H1 (cell line): ENCODE data around the gene SP1. TPM values are rescaled to one million over a fixed set of nuclear protein-coding genes. Genes with fewer than 3 reads are reported as not detected.
A peak's percentile ranks its signal among the peaks of the same experiment; 100 is the strongest.

Source experiments
- ASH2L ChIP-seq: fragments of 200-600, 300-600 bp; sonication (generic); IDR thresholded peaks from one replicate; pipeline ENCODE4 v1.7.1; 2017; ENCODE audit warnings: low read length
- BACH1 ChIP-seq: IDR thresholded peaks from 2 replicates; pipeline ENCODE4 v1.6.1; 2012; ENCODE audit warnings: low read length, improper control_type of control experiment
- CBX5 ChIP-seq: fragments of 300-800, 300-1000 bp; sonication (generic); IDR thresholded peaks from 2 replicates; pipeline ENCODE4 v1.7.1; 2016; ENCODE audit warnings: antibody characterized with exemption, low read length, low read depth
- CEBPB ChIP-seq: IDR thresholded peaks from 2 replicates; pipeline ENCODE4 v1.6.1; 2012; ENCODE audit warnings: low read depth, low read length
- HDAC2 ChIP-seq, 2 experiments: fragments of 300-600 bp in 1 of 2; sonication (generic) in 1 of 2; IDR thresholded peaks; 2 replicates each; pipeline ENCODE4 v1.6.1; 2011 to 2012; ENCODE audit warnings: low read depth in 2 of 2, low read length in 2 of 2, mild to moderate bottlenecking in 2 of 2, moderate library complexity in 2 of 2, borderline replicate concordance in 1 of 2, inconsistent platforms in 1 of 2
- JUN ChIP-seq: IDR thresholded peaks from 2 replicates; pipeline ENCODE4 v1.6.1; 2011; ENCODE audit warnings: low read depth, mild to moderate bottlenecking, improper control_type of control experiment, low read length
- KDM1A ChIP-seq: fragments of 200-600, 300-600 bp; sonication (generic); IDR thresholded peaks from 2 replicates; pipeline ENCODE4 v1.7.1; 2016; ENCODE audit warnings: mild to moderate bottlenecking, low read length, borderline replicate concordance
- KDM5A ChIP-seq: fragments of 200-600 bp; IDR thresholded peaks from 2 replicates; pipeline ENCODE4 v1.7.1; 2012; ENCODE audit warnings: mild to moderate bottlenecking, low read length, inconsistent platforms, mixed read lengths
- MAFK ChIP-seq: IDR thresholded peaks from 2 replicates; pipeline ENCODE4 v1.6.1; 2012; ENCODE audit warnings: low read depth, mild to moderate bottlenecking, improper control_type of control experiment, low read length
- MAX ChIP-seq: IDR thresholded peaks from 2 replicates; pipeline ENCODE4 v1.6.1; 2012; ENCODE audit warnings: inconsistent platforms
- PHF8 ChIP-seq: fragments of 200-600 bp; sonication (generic); conservative IDR thresholded peaks from 2 replicates; pipeline ENCODE4 v1.7.1; 2012; ENCODE audit warnings: low read depth, mild to moderate bottlenecking, inconsistent platforms, low read length, moderate library complexity
- RAD21 ChIP-seq, 2 experiments: IDR thresholded peaks in 1 of 2; conservative IDR thresholded peaks in 1 of 2; 2 replicates each; pipeline ENCODE4 v1.6.1; 2011; ENCODE audit warnings: low read depth in 2 of 2, low read length in 2 of 2, improper control_type of control experiment in 1 of 2, inconsistent platforms in 1 of 2, mild to moderate bottlenecking in 1 of 2, moderate library complexity in 1 of 2
- RBBP5 ChIP-seq: IDR thresholded peaks from 2 replicates; pipeline ENCODE4 v1.7.1; 2012; ENCODE audit warnings: low read depth, mild to moderate bottlenecking, inconsistent platforms, low read length, moderate library complexity, borderline replicate concordance
- RFX5 ChIP-seq: IDR thresholded peaks from 2 replicates; pipeline ENCODE4 v1.6.1; 2011; ENCODE audit warnings: low read depth, low read length, improper control_type of control experiment, borderline replicate concordance
- RNF2 ChIP-seq: fragments of 200-900, 300-1000 bp; sonication (generic); IDR thresholded peaks from 2 replicates; pipeline ENCODE4 v1.7.1; 2016; ENCODE audit warnings: borderline replicate concordance, low read depth, mild to moderate bottlenecking, antibody characterized with exemption, low read length; ENCODE audit not compliant: poor library complexity, severe bottlenecking; ENCODE audit errors: missing control alignments
- SIN3A ChIP-seq, 2 experiments: IDR thresholded peaks in 1 of 2; conservative IDR thresholded peaks in 1 of 2; 2 replicates each; pipeline ENCODE4 v1.6.1; 2011 to 2012; ENCODE audit warnings: low read length in 2 of 2, improper control_type of control experiment in 1 of 2, low read depth in 1 of 2, mild to moderate bottlenecking in 1 of 2
- SUZ12 ChIP-seq: fragments of 200-600 bp; sonication (generic); IDR thresholded peaks from 2 replicates; pipeline ENCODE4 v1.6.1; 2012; ENCODE audit warnings: mild to moderate bottlenecking, inconsistent platforms, low read length, moderate library complexity, mixed read lengths
- TAF1 ChIP-seq: IDR thresholded peaks from 2 replicates; pipeline ENCODE4 v1.6.1; 2011; ENCODE audit warnings: mild to moderate bottlenecking, low read depth, low read length
- YY1 ChIP-seq: IDR thresholded peaks from 2 replicates; pipeline ENCODE4 v1.6.1; 2011; ENCODE audit warnings: low read depth, mild to moderate bottlenecking, low read length
- polyA plus RNA-seq, 7 experiments: library from polyadenylated mRNA; depleted of rRNA in 3 of 7; stranded (reverse) in 5 of 7; unstranded in 2 of 7; fragments of >200 nt in 5 of 7; fragments of 200-250 nt in 2 of 7; gene quantifications; 1 replicate in 5 of 7; 2 replicates in 1 of 7; 4 replicates in 1 of 7; pipeline versions ENCODE4 v1.2.1 to v1.2.3, GENCODE V29; 2011 to 2013; ENCODE audit warnings: missing spikeins in 2 of 7, mixed read lengths in 2 of 7
- total RNA-seq: library from RNA; stranded (reverse); fragmentation: NEBNext Ultra II Directional; extraction: Animal tissue kit (Norgen Biotek cat#: 25700); gene quantifications from 2 replicates; pipeline ENCODE4 v1.2.1, GENCODE V29; 2021
- TF ChIP-seq, protein P1 (sequence below), 3 experiments: IDR thresholded peaks; 1 replicate in 2 of 3; 2 replicates in 1 of 3; pipeline versions ENCODE4 v1.5.1 to v1.6.1; 2011; ENCODE audit warnings: low read length in 3 of 3, mild to moderate bottlenecking in 3 of 3, inconsistent platforms in 2 of 3, low read depth in 1 of 3, moderate library complexity in 1 of 3; ENCODE audit not compliant: insufficient read depth in 1 of 3; ENCODE audit errors: control extremely low read depth in 1 of 3

Gene SP1
- total and polyA plus RNA-seq, 2 of the 8 experiments (the other 6 are each of a cell fraction or from before 2014, with no cell fraction given) = 50.7 to 75.2 TPM

- TF ChIP-seq, protein P1, sequence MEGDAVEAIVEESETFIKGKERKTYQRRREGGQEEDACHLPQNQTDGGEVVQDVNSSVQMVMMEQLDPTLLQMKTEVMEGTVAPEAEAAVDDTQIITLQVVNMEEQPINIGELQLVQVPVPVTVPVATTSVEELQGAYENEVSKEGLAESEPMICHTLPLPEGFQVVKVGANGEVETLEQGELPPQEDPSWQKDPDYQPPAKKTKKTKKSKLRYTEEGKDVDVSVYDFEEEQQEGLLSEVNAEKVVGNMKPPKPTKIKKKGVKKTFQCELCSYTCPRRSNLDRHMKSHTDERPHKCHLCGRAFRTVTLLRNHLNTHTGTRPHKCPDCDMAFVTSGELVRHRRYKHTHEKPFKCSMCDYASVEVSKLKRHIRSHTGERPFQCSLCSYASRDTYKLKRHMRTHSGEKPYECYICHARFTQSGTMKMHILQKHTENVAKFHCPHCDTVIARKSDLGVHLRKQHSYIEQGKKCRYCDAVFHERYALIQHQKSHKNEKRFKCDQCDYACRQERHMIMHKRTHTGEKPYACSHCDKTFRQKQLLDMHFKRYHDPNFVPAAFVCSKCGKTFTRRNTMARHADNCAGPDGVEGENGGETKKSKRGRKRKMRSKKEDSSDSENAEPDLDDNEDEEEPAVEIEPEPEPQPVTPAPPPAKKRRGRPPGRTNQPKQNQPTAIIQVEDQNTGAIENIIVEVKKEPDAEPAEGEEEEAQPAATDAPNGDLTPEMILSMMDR (IDR thresholded peaks at IDR 0.05; ENCODE audit: control extremely low read depth in 1 of 3, insufficient read depth in 1 of 3, low read depth in 1 of 3, low read length in 3 of 3) = peak in 2 of 3 experiments; percentile 12 to 24; a peak in 2 of 4 replicates
- TF ChIP-seq CEBPB (no peak), RAD21 (IDR thresholded peaks at IDR 0.05 in 1 of 2, conservative IDR thresholded peaks at IDR 0.05 in 1 of 2; ENCODE audit: low read depth in 2 of 2, low read length in 2 of 2) (peak in 1 of 2 experiments; percentile 35; a peak in 2 of 4 replicates), SUZ12 (peak; percentile 17; the same call in 1 of the 2 replicates), KDM5A (no peak), HDAC2 (IDR thresholded peaks at IDR 0.05; ENCODE audit: borderline replicate concordance in 1 of 2, low read depth in 2 of 2, low read length in 2 of 2) (0 out of 4 replicates have a peak, but pooled peaks of 1 of the 2 experiments have one; percentile 24), JUN (no peak), SIN3A (conservative IDR thresholded peaks at IDR 0.05 in 1 of 2, IDR thresholded peaks at IDR 0.05 in 1 of 2; ENCODE audit: low read depth in 1 of 2, low read length in 2 of 2) (peak in 1 of 2 experiments; percentile 51; a peak in 2 of 4 replicates), MAFK (no peak), RFX5 (no peak), ASH2L (peak; percentile 19), MAX (no peak), PHF8 (0 out of 2 replicates have a peak, but pooled peaks have one; percentile 47), BACH1 (no peak), RBBP5 (0 out of 2 replicates have a peak, but pooled peaks have one; percentile 31), KDM1A (peak; percentile 96), YY1 (no peak), CBX5 (no peak), TAF1 (peak; percentile 52; the same call in 1 of the 2 replicates), RNF2 (no peak)
Measured at GRCh38 chr12:53344824-53345485, 35.0 kb upstream of the SP1 start (continued).
